Activated CD4-positive, alpha-beta T cell treated with anti-CD3 and anti-CD28 coated beads, Interleukin-2, amount 50 U/mL, for 24 hours (primary cell): Measurements from ENCODE around the gene TRAF2.
"Not testable (repeated sequence)": the region's sequence is repeated elsewhere in the genome, so short reads cannot be mapped to it uniquely, and the experiment has no call there.

ENCODE experiments used
- DNase-seq, 2 donors: peaks; one replicate each; pipeline ENCODE4 v3.0.0-alpha.2; 2020; ENCODE audit warnings: low read depth in 1 of 2, low spot score in 1 of 2

TRAF2 gene

GRCh38 chr9:136876476-136876875 is 9.8 kb upstream of the TRAF2 start:
- DNase-seq, result no peak

- DNase-seq, result no peak
Measured at GRCh38 chr9:136880651-136881050, 5.7 kb upstream of the TRAF2 start.

GRCh38 chr9:136881691-136882108 is 4.6 kb upstream of the TRAF2 start:
- DNase-seq, result peak; percentile 24 to 53

- peak; percentile 81 to 91 for DNase-seq
Measured at GRCh38 chr9:136882109-136882946, 4.0 kb upstream of the TRAF2 start.

GRCh38 chr9:136882947-136883283 is 3.4 kb upstream of the TRAF2 start:
- DNase-seq, result not testable (repeated sequence)

- not testable (repeated sequence) for DNase-seq
Measured at GRCh38 chr9:136883670-136884069, 2.6 kb upstream of the TRAF2 start.

- DNase-seq, result peak in 1 of 2 donors; percentile 13
Measured at GRCh38 chr9:136886610-136887597, 588 bp downstream of the TRAF2 start.

GRCh38 chr9:136888454-136888853 is 2.1 kb downstream of the TRAF2 start:
- DNase-seq, result no peak

- DNase-seq, result no peak
Measured at GRCh38 chr9:136889858-136890257, 3.5 kb downstream of the TRAF2 start.

GRCh38 chr9:136890661-136891060 is 4.3 kb downstream of the TRAF2 start:
- no peak for DNase-seq

- no peak for DNase-seq
Measured at GRCh38 chr9:136896027-136896426, 9.7 kb downstream of the TRAF2 start.

GRCh38 chr9:136898483-136899100 is 12.3 kb downstream of the TRAF2 start:
- DNase-seq, result no peak

GRCh38 chr9:136899196-136899595 is 12.9 kb downstream of the TRAF2 start:
- no peak for DNase-seq

- no peak for DNase-seq
Measured at GRCh38 chr9:136900556-136900955, 14.2 kb downstream of the TRAF2 start.

GRCh38 chr9:136900988-136901515 is 14.7 kb downstream of the TRAF2 start:
- no peak for DNase-seq

GRCh38 chr9:136901516-136902258 is 15.4 kb downstream of the TRAF2 start:
- DNase-seq, result peak; percentile 57 to 74

- peak; percentile 70 to 89 for DNase-seq
Measured at GRCh38 chr9:136902259-136902821, 16.0 kb downstream of the TRAF2 start.

- no peak for DNase-seq
Measured at GRCh38 chr9:136903041-136903554, 16.8 kb downstream of the TRAF2 start.

GRCh38 chr9:136906266-136906665 is 19.9 kb downstream of the TRAF2 start:
- DNase-seq, result no peak
